Mesendoderm (in vitro differentiated cells): Measurements from ENCODE around the gene GALNT13.

Experiments
- DNase-seq: peaks from one replicate; pipeline ENCODE4 v3.0.0; 2013
- H2AK5ac ChIP-seq: 2 replicates; pipeline ENCODE4 v1.6.1; 2013; ENCODE audit warnings: low read length, inconsistent platforms
- H2BK120ac ChIP-seq: 2 replicates; pipeline ENCODE4 v1.6.1; 2013; ENCODE audit warnings: low read depth, mild to moderate bottlenecking, low read length, moderate library complexity, mixed read lengths
- H2BK15ac ChIP-seq: replicated peaks from 2 replicates; pipeline ENCODE4 v1.6.1; 2013; ENCODE audit warnings: low read depth, mild to moderate bottlenecking, moderate library complexity
- H2BK5ac ChIP-seq: 2 replicates; pipeline ENCODE4 v1.6.1; 2013; ENCODE audit warnings: low read length, inconsistent platforms
- H3K18ac ChIP-seq: 2 replicates; pipeline ENCODE4 v1.6.1; 2013; ENCODE audit warnings: mild to moderate bottlenecking, low read length, mixed read lengths
- H3K23ac ChIP-seq: one replicate; pipeline ENCODE4 v1.6.1; 2013; ENCODE audit warnings: low read length
- H3K27ac ChIP-seq: 2 replicates; pipeline ENCODE4 v1.5.1; 2013; ENCODE audit warnings: low read depth, mild to moderate bottlenecking, inconsistent platforms, low read length, moderate library complexity
- H3K27me3 ChIP-seq: 2 replicates; pipeline ENCODE4 v1.6.1; 2013; ENCODE audit warnings: low read length, control low read depth, mild to moderate bottlenecking, inconsistent platforms; ENCODE audit not compliant: insufficient read depth, poor library complexity
- H3K36me3 ChIP-seq: 2 replicates; pipeline ENCODE4 v1.6.1; 2013; ENCODE audit warnings: low read length, inconsistent platforms; ENCODE audit not compliant: control insufficient read depth, insufficient read depth
- H3K4ac ChIP-seq: one replicate; pipeline ENCODE4 v1.6.1; 2013; ENCODE audit warnings: low read depth, mild to moderate bottlenecking, low read length, moderate library complexity
- H3K4me1 ChIP-seq: 2 replicates; pipeline ENCODE4 v1.6.1; 2013; ENCODE audit warnings: low read depth, low read length, inconsistent platforms; ENCODE audit not compliant: control insufficient read depth
- H3K4me2 ChIP-seq: 2 replicates; pipeline ENCODE4 v1.6.1; 2013; ENCODE audit warnings: low read length
- H3K4me3 ChIP-seq: 2 replicates; pipeline ENCODE4 v1.5.1; 2013; ENCODE audit warnings: mild to moderate bottlenecking, low read length
- H3K56ac ChIP-seq: one replicate; pipeline ENCODE4 v1.6.1; 2013; ENCODE audit warnings: low read length
- H3K79me1 ChIP-seq: 2 replicates; pipeline ENCODE4 v1.6.1; 2013; ENCODE audit warnings: low read length, inconsistent platforms
- H3K79me2 ChIP-seq: 2 replicates; pipeline ENCODE4 v1.6.1; 2013; ENCODE audit warnings: mild to moderate bottlenecking, low read length; ENCODE audit not compliant: control insufficient read depth, insufficient read depth
- H3K9ac ChIP-seq: 2 replicates; pipeline ENCODE4 v1.6.1; 2013; ENCODE audit warnings: low read length, inconsistent platforms
- H4K5ac ChIP-seq: one replicate; pipeline ENCODE4 v1.6.1; 2013; ENCODE audit warnings: low read length
- H4K8ac ChIP-seq: one replicate; pipeline ENCODE4 v1.6.1; 2013; ENCODE audit warnings: low read depth, mild to moderate bottlenecking, control low read depth, low read length, moderate library complexity
- WGBS: extraction: QIAGEN DNeasy Blood & Tissue Kit; methylation state at CpG from one replicate; pipeline ENCODE4 v1.1.7; 2013; ENCODE audit warnings: low lambda C conversion rate, missing lambda C conversion rate; ENCODE audit not compliant: insufficient coverage; ENCODE audit errors: extremely low coverage; 5-methylcytosine and 5-hydroxymethylcytosine counted together

The GALNT13 gene

GRCh38 chr2:154291927-154292326 is 420.2 kb downstream of the GALNT13 start:
- no peaks in the 10 kb centered on the region for H3K79me1 ChIP-seq
- H3K27ac ChIP-seq: no peak overlapping the region
- no peak overlapping the region for H3K23ac ChIP-seq
- H3K4me1 ChIP-seq: no peaks in the 10 kb centered on the region
- H3K4ac ChIP-seq: no peak overlapping the region
- H2AK5ac ChIP-seq: no peak overlapping the region
- no peak overlapping the region for H4K5ac ChIP-seq
- H3K27me3 ChIP-seq: no peaks in the 10 kb centered on the region
- H2BK5ac ChIP-seq: no peak overlapping the region
- H3K79me2 ChIP-seq: no peaks in the 10 kb centered on the region
- no peak overlapping the region for H2BK120ac ChIP-seq
- no peak overlapping the region for H3K4me3 ChIP-seq
- no peak for DNase-seq
- no peaks in the 10 kb centered on the region for H3K36me3 ChIP-seq
- no peak overlapping the region for H3K18ac ChIP-seq
- H3K56ac ChIP-seq: no peak overlapping the region
- no peak overlapping the region for H3K9ac ChIP-seq
- H4K8ac ChIP-seq: no peak overlapping the region
- H3K4me2 ChIP-seq: no peak overlapping the region
- no CpG with 5 or more reads among the region's 3 CpGs for WGBS
- no peak overlapping the region for H2BK15ac ChIP-seq

- DNase-seq: no peak
- Histone ChIP-seq H4K8ac (no peak overlapping the region), H3K9ac (no peak overlapping the region), H3K27me3 (no peaks in the 10 kb centered on the region), H3K18ac (no peak overlapping the region), H3K4me1 (no peaks in the 10 kb centered on the region), H2BK120ac (no peak overlapping the region), H3K79me2 (no peaks in the 10 kb centered on the region), H3K4ac (no peak overlapping the region), H2BK5ac (no peak overlapping the region), H3K56ac (no peak overlapping the region), H3K36me3 (no peaks in the 10 kb centered on the region), H3K4me2 (no peak overlapping the region), H4K5ac (no peak overlapping the region), H2AK5ac (no peak overlapping the region), H3K23ac (no peak overlapping the region), H3K27ac (no peak overlapping the region), H3K4me3 (no peak overlapping the region), H2BK15ac (no peak overlapping the region), H3K79me1 (no peaks in the 10 kb centered on the region)
These were observed 422.1 kb downstream of the GALNT13 start for GRCh38 chr2:154293864-154294263.

- no peak overlapping the region for H3K27ac ChIP-seq
- no peak overlapping the region for H3K4me2 ChIP-seq
- no peak overlapping the region for H2BK15ac ChIP-seq
- WGBS: no CpG with 5 or more reads among the region's 3 CpGs
- no peaks in the 10 kb centered on the region for H3K36me3 ChIP-seq
- no peak overlapping the region for H3K56ac ChIP-seq
- no peaks in the 10 kb centered on the region for H3K79me2 ChIP-seq
- H2BK120ac ChIP-seq: no peak overlapping the region
- no peaks in the 10 kb centered on the region for H3K79me1 ChIP-seq
- H2BK5ac ChIP-seq: no peak overlapping the region
- H4K5ac ChIP-seq: no peak overlapping the region
- no peak overlapping the region for H3K18ac ChIP-seq
- H3K9ac ChIP-seq: no peak overlapping the region
- no peak for DNase-seq
- H2AK5ac ChIP-seq: no peak overlapping the region
- H3K23ac ChIP-seq: no peak overlapping the region
- no peaks in the 10 kb centered on the region for H3K4me1 ChIP-seq
- no peak overlapping the region for H3K4me3 ChIP-seq
- H4K8ac ChIP-seq: no peak overlapping the region
- H3K27me3 ChIP-seq: no peaks in the 10 kb centered on the region
- no peak overlapping the region for H3K4ac ChIP-seq
These were observed 434.7 kb downstream of the GALNT13 start for GRCh38 chr2:154306266-154306970.

- H2BK120ac ChIP-seq: no peak overlapping the region
- no peaks in the 10 kb centered on the region for H3K36me3 ChIP-seq
- H4K8ac ChIP-seq: no peak overlapping the region
- no peak overlapping the region for H2BK5ac ChIP-seq
- no peaks in the 10 kb centered on the region for H3K79me2 ChIP-seq
- H3K23ac ChIP-seq: no peak overlapping the region
- WGBS: no CpG with 5 or more reads among the region's 1 CpG
- H3K56ac ChIP-seq: no peak overlapping the region
- H2BK15ac ChIP-seq: no peak overlapping the region
- H3K4ac ChIP-seq: no peak overlapping the region
- no peak overlapping the region for H3K4me2 ChIP-seq
- H3K79me1 ChIP-seq: no peaks in the 10 kb centered on the region
- H3K4me1 ChIP-seq: no peaks in the 10 kb centered on the region
- H3K27ac ChIP-seq: no peak overlapping the region
- no peak overlapping the region for H2AK5ac ChIP-seq
- no peak overlapping the region for H4K5ac ChIP-seq
- no peak overlapping the region for H3K18ac ChIP-seq
- DNase-seq: no peak
- no peaks in the 10 kb centered on the region for H3K27me3 ChIP-seq
- H3K4me3 ChIP-seq: no peak overlapping the region
- no peak overlapping the region for H3K9ac ChIP-seq
These were observed 435.3 kb downstream of the GALNT13 start for GRCh38 chr2:154307007-154307406.

- Histone ChIP-seq H2BK5ac (no peak overlapping the region), H3K23ac (no peak overlapping the region), H2AK5ac (no peak overlapping the region), H2BK15ac (no peak overlapping the region), H2BK120ac (no peak overlapping the region), H3K4me1 (no peaks in the 10 kb centered on the region), H4K5ac (no peak overlapping the region), H4K8ac (peak overlapping the region; percentile 56), H3K18ac (no peak overlapping the region), H3K79me1 (no peaks in the 10 kb centered on the region), H3K4ac (no peak overlapping the region), H3K27me3 (no peaks in the 10 kb centered on the region), H3K56ac (no peak overlapping the region), H3K4me3 (no peak overlapping the region), H3K4me2 (no peak overlapping the region), H3K9ac (no peak overlapping the region), H3K79me2 (no peaks in the 10 kb centered on the region), H3K27ac (no peak overlapping the region), H3K36me3 (no peaks in the 10 kb centered on the region)
- DNase-seq: no peak
- no CpG with 5 or more reads among the region's 2 CpGs for WGBS
These were observed 452.9 kb downstream of the GALNT13 start for GRCh38 chr2:154324601-154325000.

- H3K9ac ChIP-seq: no peak overlapping the region
- H3K18ac ChIP-seq: no peak overlapping the region
- no peak overlapping the region for H3K56ac ChIP-seq
- no peak overlapping the region for H2BK15ac ChIP-seq
- no peak overlapping the region for H2AK5ac ChIP-seq
- H2BK5ac ChIP-seq: no peak overlapping the region
- no peak overlapping the region for H3K27ac ChIP-seq
- H3K36me3 ChIP-seq: no peaks in the 10 kb centered on the region
- no peak for DNase-seq
- H3K23ac ChIP-seq: no peak overlapping the region
- H3K27me3 ChIP-seq: no peaks in the 10 kb centered on the region
- H3K4me3 ChIP-seq: no peak overlapping the region
- H3K4ac ChIP-seq: no peak overlapping the region
- no peak overlapping the region for H2BK120ac ChIP-seq
- H4K5ac ChIP-seq: no peak overlapping the region
- H3K79me2 ChIP-seq: no peaks in the 10 kb centered on the region
- no peak overlapping the region for H3K4me2 ChIP-seq
- H3K4me1 ChIP-seq: no peaks in the 10 kb centered on the region
- H4K8ac ChIP-seq: no peak overlapping the region
- no peaks in the 10 kb centered on the region for H3K79me1 ChIP-seq
- WGBS: no CpG with 5 or more reads among the region's 1 CpG
These were observed 457.8 kb downstream of the GALNT13 start for GRCh38 chr2:154329510-154329909.
